Breast epithelium (tissue), 4 donors: ENCODE results near the gene YAP1. TPM values are rescaled to one million over a fixed set of nuclear protein-coding genes. Genes with fewer than 3 reads are reported as not detected.

Experiments used
- DNase-seq, 2 donors: peaks; one replicate each; pipeline ENCODE4 v3.0.0-alpha.2; 2019; ENCODE audit warnings: low spot score in 2 of 2
- H3K27ac ChIP-seq, 2 donors: fragments of 200-600 bp; sonication (generic) in 1 of 2; one replicate each; pipeline ENCODE4 v1.5.1; 2016 to 2019; ENCODE audit warnings: mild to moderate bottlenecking in 1 of 2
- H3K27me3 ChIP-seq, 2 donors: fragments of 200-600 bp; sonication (generic) in 1 of 2; one replicate each; pipeline versions ENCODE4 v1.5.1 to v1.6.0; 2017 to 2019; ENCODE audit warnings: control low read depth in 1 of 2, mild to moderate bottlenecking in 1 of 2
- H3K36me3 ChIP-seq: fragments of 200-600 bp; one replicate; pipeline ENCODE4 v1.5.1; 2019
- H3K4me1 ChIP-seq, 2 donors: fragments of 200-600 bp; sonication (generic); one replicate each; pipeline ENCODE4 v1.5.1; 2016 to 2019; ENCODE audit warnings: control low read depth in 1 of 2
- H3K4me3 ChIP-seq, 3 donors: fragments of 200-600 bp; sonication (generic); 1 replicate in 2 of 3; 2 replicates in 1 of 3; pipeline ENCODE4 v1.5.1; 2016 to 2019; ENCODE audit warnings: mild to moderate bottlenecking in 3 of 3, moderate library complexity in 2 of 3
- H3K9me3 ChIP-seq, 2 donors: fragments of 200-600 bp; sonication (generic) in 1 of 2; one replicate each; pipeline ENCODE4 v1.5.1; 2016 to 2019; ENCODE audit warnings: control low read depth in 1 of 2
- CTCF ChIP-seq, 3 donors: fragments of 450-650 bp; IDR thresholded peaks; one replicate each; pipeline ENCODE4 v1.5.1; 2016 to 2017; ENCODE audit warnings: antibody characterized with exemption in 3 of 3, mild to moderate bottlenecking in 3 of 3, moderate library complexity in 3 of 3
- POLR2A ChIP-seq: fragments of 450-650 bp; IDR thresholded peaks from one replicate; pipeline ENCODE4 v1.6.1; 2016; ENCODE audit warnings: antibody characterized with exemption, mild to moderate bottlenecking, moderate library complexity
- POLR2AphosphoS5 ChIP-seq, 3 donors: sonication (generic); formaldehyde crosslinking; IDR thresholded peaks; one replicate each; pipeline ENCODE4 v1.6.1; 2017; ENCODE audit warnings: antibody characterized with exemption in 3 of 3
- intact Hi-C: fragments of 100-400 bp; cut with DNase I; formaldehyde crosslinking; loops from one replicate; pipeline ENCODE4 v1.15.1; 2023; ENCODE audit warnings: low total_unique reads
- total RNA-seq, 3 donors: library from RNA; depleted of rRNA; stranded (reverse); fragments of >200 nt; gene quantifications; one replicate each; pipeline ENCODE4 v1.1.0, GENCODE V29; 2016

Gene YAP1
- total RNA-seq, 3 donors from 2014 or later, result 179 to 215 (median 184) TPM

GRCh38 chr11:102239911-102240310 lies 129.7 kb downstream of the YAP1 start:
- Histone ChIP-seq H3K36me3 (no peaks in the 10 kb centered on the region), H3K4me3 (no peak overlapping the region), H3K27me3 (no peaks in the 10 kb centered on the region), H3K4me1 (no peaks in the 10 kb centered on the region), H3K9me3 (no peaks in the 10 kb centered on the region), H3K27ac (no peak overlapping the region)
- intact Hi-C loops, result no loop called here
- TF ChIP-seq CTCF (IDR thresholded peaks at IDR 0.05) (no peak), POLR2AphosphoS5 (IDR thresholded peaks at IDR 0.05) (no peak), POLR2A (no peak)
- DNase-seq, result no peak

DNA sequence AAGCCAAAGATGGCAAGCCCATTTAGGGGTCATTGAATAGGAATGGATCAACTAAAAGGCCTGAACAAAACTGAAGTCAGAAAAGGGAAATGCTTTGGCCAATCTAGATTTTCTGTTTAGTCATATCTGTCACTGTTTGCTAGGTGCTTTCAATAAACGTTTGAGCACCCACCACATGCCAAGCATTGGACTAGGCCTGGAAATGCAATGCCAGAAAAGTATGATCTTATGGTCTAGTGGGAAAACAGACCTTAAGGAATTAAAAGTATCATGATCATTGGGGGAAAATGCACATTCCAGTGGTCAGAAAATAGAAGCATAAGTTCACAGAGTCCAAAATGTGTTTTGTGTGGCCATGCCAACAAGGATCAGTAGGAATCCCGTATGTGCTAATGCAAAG lies 130.3 kb downstream of the YAP1 start:
- no peaks in the 10 kb centered on the region for H3K4me1 ChIP-seq
- H3K27me3 ChIP-seq, result no peaks in the 10 kb centered on the region
- intact Hi-C loops, result no loop called here
- no peaks in the 10 kb centered on the region for H3K9me3 ChIP-seq
- no peaks in the 10 kb centered on the region for H3K36me3 ChIP-seq
- H3K27ac ChIP-seq, result no peak overlapping the region
- H3K4me3 ChIP-seq, result no peak overlapping the region
- TF ChIP-seq POLR2AphosphoS5 (IDR thresholded peaks at IDR 0.05), result no peak
- no peak for DNase-seq

GRCh38 chr11:102241026-102241425 lies 130.8 kb downstream of the YAP1 start:
- H3K4me1 ChIP-seq, result no peaks in the 10 kb centered on the region
- H3K27ac ChIP-seq, result no peak overlapping the region
- no peak overlapping the region for H3K4me3 ChIP-seq
- intact Hi-C loops, result no loop called here
- no peaks in the 10 kb centered on the region for H3K9me3 ChIP-seq
- no peaks in the 10 kb centered on the region for H3K36me3 ChIP-seq
- no peak for DNase-seq
- TF ChIP-seq CTCF (IDR thresholded peaks at IDR 0.05) (no peak), POLR2A (no peak), POLR2AphosphoS5 (IDR thresholded peaks at IDR 0.05) (no peak)
- no peaks in the 10 kb centered on the region for H3K27me3 ChIP-seq

DNA sequence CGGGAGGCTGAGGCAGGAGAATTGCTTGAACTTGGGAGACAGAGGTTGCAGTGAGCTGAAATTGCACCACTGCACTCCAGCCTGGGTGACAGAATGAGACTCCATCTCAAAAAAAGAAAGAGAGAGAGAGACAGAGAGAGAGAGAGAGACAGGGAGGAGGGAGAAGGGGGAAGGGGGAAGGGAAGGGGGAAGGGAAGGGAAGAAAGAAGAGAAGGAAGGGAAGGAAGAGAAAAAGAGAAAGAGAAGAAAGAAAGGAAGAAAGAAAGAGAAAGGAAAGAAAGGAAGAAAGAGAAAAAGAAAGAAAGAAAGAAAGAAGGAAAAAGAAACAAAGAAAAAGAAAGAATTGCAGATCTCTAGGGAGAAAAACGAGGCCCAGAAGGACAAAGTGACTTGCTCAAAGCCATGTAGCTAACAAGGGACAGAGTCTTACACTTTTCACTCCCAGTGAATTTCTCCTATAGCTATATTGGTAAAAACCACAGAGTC lies 133.2 kb downstream of the YAP1 start:
- Histone ChIP-seq H3K36me3 (no peaks in the 10 kb centered on the region), H3K4me3 (no peak overlapping the region), H3K27me3 (no peaks in the 10 kb centered on the region), H3K4me1 (no peaks in the 10 kb centered on the region), H3K27ac (no peak overlapping the region), H3K9me3 (no peaks in the 10 kb centered on the region)
- TF ChIP-seq POLR2AphosphoS5 (IDR thresholded peaks at IDR 0.05) (no peak), CTCF (IDR thresholded peaks at IDR 0.05) (no peak), POLR2A (no peak)
- intact Hi-C loops, result no loop called here
- DNase-seq, result no peak

DNA sequence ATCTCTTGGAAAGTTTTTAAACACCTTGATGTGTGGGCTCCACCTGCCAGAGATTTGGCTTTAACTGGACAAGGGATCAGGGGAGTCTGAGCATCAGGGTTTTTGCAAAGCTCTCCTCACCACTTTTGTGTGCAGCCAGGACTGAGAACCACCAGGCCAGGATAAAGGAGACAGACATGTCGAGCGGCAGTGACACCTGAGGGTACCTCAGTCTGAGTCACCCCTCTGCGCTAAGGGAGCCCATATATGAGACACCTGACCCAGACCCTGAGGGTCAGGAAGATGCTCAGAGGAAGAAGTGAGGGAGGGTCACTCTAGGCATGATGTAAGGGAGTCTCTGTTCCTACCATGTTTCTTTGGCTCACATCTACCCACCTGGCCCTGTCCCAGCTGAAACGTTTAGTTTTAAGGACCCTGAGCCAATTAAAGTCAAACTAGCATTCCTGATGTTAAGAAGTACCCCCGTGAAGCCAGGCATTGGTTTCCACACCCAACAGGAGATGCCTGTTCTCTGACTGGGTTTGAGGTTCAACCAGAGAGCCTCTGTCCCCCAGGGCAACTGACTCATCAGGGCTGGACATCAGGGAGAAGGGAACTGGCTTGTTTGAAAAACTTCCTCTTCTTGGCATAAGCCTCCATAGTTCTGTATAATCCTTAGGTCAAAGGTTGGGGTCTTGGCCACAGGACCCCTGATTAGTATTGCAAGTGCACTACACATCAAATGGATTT lies 134.6 kb downstream of the YAP1 start:
- Histone ChIP-seq H3K4me1 (no peaks in the 10 kb centered on the region), H3K27ac (no peak overlapping the region), H3K9me3 (no peaks in the 10 kb centered on the region), H3K36me3 (no peaks in the 10 kb centered on the region), H3K4me3 (no peak overlapping the region), H3K27me3 (no peaks in the 10 kb centered on the region)
- DNase-seq, result peak in 1 of 2 donors; percentile 48
- no peak for TF ChIP-seq POLR2AphosphoS5 (IDR thresholded peaks at IDR 0.05)
- no peak for TF ChIP-seq POLR2A
- no peak for TF ChIP-seq CTCF (IDR thresholded peaks at IDR 0.05)
- intact Hi-C loops, result no loop called here
